ENCODE data around the gene NR3C1.

NR3C1 gene

DNA sequence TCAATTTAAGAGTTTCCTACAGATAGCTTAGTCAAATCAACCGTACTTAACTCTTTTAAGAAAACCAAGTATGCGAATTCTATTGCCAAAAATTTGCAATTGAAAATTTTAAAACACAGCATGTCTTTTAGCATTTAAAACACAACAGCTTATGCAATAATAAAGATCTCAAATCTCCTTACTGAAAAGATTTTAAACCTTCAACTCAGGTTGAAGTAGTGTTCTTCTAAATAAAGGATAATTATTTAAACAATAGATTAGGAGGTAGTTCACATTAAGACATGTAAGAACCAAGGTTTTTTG, 5.5 kb downstream of the NR3C1 start:
- no peak for DNase-seq

DNA sequence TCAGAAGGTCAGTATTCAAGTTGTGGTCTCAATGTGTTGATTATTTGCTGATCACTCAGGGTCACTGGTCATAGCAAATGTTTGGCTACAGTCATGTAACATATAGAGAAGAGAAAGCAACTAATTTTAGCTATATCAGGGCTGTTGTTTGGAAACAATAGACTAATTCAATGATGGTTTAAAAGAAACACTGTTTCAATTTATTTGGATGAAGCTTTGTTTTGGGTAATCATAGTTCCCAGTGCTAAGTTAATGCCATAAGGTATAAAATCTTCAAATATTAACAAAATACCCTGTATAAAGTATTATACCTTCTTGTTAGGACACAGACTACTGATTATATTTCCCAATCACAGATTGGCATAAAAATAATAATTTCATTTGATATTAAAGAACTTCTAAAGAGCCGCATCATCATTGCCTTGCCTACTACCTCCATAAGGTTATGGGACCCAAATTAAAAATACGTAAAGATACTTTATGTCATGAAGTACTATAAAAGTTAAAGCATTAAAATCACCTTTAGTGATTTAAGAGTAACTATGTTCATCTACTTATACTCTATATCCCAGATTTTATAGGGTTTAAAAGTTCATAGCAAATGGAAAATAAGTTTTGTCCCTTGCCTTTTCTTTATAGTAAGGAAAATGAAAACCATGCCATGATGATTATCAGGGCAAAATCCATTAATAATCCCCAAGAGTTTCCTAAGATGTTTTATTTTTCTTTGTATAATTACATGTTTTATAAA, 6.0 kb downstream of the NR3C1 start:
- no peak for DNase-seq

DNA sequence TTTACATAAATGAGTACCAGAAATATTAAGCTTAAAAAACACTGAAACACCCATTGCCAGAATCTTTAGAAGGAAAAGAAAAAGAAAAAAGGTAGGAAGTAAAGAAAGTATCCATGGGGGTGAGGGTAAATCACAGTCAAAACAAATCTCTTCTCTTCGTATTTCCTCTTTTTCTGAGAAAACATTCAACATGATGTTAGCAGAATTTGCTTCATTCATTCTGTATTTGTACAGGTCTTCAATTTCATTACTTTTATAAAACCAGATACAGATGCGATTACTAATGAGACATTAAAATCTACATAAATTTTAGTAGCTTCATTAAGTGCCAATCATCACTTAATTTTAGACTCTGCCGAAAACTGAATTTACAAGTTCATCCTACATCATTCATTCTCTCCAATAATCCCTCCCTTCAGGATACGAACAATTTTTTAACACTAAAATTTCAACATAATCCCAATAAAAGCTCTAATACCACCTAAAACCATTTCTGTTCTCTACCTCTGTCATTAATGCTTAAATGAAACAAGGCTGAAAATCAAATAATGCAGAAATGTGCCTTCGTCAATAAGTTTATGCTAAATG, 7.0 kb downstream of the NR3C1 start:
- DNase-seq = no peak

DNA sequence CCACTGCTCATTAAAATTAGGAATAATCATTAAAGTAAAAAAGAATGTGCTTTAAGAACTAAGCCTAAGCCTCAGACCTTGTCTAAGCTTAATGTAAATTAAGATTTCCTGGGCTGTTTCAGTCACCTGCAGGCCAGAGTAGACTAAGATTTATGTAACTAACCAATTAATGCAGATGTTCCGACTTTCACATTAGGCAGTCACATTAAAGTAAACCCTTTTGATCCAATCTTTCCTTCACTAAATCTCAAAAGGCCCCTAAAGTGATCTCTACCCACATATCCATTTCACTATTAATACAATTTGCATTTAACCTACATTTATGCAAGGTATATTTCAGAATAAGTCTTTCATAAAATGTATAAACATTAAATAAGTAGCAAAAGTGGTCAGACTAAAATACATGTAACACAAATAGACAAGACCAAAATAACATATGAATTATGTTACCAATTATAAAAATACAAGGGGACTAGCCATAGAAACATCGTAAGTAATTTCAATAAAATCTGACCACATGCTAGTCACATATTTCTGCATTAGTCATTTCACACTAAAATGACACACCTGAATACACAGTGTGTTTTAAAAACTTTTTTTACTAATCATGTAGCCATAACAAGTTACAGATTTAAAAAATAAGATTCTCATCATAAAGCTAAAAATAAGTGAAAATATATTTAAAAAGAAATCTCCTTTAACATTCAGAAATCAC, 7.7 kb downstream of the NR3C1 start:
- no peak for DNase-seq

DNA sequence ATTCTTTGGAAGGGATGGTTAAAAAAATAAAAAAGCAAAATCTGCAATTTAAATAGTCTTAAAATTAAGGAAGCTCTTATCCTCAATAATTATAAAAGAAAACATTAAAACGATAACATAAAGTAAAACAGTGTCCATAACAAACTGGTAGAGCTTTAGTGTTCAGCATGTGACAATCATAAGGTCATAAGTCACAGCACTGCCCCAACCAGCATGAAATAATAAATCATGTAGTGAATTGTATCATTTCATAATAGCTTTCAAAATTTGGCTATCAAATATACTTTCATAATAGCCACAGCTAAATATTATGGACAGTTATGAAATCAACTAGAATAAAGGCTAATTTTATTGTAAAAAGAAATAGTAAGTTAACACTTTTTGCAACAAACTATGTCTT, 10.0 kb downstream of the NR3C1 start:
- DNase-seq = no peak

DNA sequence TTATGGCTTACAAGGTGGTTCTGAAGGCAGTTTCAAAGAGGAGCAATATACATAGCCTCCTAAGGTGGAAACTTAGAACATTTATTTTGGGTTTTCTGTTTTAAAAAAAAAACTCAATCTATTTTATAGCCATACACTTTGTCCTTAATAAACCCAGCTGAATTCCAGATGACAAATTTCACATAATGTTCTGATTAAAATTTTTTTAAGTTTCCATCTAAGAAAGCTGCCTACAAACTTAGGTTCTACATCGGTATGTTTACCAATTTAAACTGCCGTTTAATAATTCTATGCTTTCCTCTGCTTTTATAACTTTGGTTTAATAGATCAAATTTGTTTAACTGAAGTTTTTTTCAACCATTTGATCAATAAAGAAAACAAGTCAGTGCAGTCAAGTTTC, 12.5 kb downstream of the NR3C1 start:
- peak; percentile 34 for DNase-seq

DNA sequence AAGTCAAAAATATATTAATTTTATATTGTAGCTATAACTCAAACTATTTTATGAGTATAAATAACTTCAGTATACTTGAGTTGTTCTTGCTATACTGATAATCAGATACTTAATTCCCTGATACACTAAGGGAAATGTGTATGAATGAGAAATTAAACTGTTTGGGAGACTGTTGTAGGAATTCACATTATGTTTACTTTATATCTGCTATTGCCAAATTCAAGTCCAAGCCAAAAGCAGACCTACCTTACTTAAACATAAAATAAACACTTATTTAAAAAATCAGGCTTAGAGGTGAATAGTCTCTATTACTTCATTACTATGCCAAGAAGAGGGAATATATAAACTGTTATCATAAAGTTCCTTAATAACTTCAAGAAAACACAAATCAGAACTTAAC, 13.2 kb downstream of the NR3C1 start:
- no peak for DNase-seq

DNA sequence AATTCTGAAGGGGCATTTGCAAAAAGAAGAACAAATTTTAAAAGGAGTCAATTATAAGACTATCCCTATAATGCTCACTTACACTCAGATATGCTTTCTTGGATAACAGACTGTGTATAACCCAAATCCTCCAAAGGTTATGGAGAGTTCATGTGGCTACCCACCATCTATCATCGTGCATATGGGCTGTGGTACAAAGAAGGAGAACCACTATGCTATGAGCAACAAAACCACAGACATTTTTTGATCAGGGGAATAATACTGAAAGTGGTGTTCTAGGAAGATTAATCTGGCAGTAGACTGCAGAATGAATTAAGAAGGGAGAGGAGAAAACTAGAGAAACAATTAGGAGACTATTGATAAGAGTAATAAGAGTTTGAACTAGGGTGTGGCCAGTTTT, 16.8 kb downstream of the NR3C1 start:
- DNase-seq = peak; percentile 86

DNA sequence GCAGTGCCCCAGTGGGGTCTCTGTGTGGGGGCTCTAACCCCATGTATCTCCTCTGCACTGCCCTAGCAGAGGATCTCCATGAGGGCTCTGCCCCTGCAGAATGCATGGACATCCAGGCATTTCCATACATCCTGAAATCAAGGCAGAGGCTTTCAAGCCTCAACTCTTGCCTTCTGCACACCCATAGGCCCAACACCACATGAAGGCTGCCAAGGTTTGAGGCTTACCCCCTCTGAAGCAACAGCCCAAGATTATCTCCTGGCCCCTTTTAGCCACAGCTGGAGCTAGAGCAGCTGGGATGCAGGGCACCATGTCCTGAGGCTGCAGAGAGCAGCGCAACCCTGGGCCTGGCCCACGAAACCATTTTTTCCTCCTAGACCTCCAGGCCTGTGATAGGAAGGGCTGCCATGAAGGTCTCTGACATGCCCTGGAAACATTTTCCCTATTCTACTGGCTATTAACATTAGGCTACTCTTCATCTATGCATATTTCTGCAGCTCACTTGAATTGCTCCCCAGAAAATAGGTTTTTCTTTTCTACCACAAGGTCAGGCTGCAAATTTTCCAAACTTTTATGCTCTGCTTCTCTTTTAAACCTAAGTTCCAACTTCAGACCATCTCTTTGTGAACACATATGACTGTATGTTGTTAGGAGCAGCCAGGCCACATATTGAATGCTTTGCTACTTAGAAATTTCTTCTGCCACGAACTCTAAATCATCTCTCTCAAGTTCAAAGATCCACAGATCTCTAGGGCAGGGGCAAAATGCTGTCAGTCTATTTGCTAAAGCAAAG, 18.4 kb downstream of the NR3C1 start:
- no peak for DNase-seq

DNA sequence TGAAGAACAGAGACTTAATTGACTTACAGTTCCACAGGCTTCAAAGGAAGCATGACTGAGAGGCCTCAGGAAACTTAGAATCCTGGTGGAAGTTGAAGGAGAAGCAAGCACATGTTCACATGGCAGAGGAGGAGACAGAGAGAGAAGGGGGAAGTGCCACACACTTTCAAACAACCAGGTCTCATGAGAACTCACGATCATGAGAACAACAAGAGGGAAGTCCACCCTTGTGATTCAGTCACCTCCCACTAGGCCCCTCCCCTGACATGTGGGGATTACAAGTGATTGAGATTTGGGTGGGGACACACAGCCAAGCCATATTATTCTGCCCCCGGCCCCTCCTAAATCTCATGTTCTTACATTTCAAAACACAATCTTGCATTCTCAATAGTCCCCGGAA, 19.5 kb downstream of the NR3C1 start:
- DNase-seq = no peak

DNA sequence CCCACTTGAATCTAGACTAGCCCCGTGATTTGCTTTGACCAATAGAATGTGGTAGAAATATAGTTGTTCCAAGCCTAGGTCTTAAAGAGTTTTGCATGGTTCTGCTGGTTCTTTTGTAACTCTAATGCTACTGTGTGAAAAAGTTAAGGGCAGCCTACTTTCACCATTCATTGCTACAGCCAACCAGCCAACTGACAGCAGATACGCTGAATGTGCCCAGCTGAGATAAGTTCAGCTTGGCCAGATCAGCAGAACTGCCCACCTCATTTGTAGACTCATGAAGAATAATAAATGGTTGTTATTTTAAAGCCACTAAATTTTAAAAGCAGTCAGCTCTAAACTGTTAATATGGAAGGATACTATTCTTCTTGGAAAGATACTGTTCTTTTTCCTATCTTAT, 23.9 kb downstream of the NR3C1 start:
- DNase-seq = no peak

DNA sequence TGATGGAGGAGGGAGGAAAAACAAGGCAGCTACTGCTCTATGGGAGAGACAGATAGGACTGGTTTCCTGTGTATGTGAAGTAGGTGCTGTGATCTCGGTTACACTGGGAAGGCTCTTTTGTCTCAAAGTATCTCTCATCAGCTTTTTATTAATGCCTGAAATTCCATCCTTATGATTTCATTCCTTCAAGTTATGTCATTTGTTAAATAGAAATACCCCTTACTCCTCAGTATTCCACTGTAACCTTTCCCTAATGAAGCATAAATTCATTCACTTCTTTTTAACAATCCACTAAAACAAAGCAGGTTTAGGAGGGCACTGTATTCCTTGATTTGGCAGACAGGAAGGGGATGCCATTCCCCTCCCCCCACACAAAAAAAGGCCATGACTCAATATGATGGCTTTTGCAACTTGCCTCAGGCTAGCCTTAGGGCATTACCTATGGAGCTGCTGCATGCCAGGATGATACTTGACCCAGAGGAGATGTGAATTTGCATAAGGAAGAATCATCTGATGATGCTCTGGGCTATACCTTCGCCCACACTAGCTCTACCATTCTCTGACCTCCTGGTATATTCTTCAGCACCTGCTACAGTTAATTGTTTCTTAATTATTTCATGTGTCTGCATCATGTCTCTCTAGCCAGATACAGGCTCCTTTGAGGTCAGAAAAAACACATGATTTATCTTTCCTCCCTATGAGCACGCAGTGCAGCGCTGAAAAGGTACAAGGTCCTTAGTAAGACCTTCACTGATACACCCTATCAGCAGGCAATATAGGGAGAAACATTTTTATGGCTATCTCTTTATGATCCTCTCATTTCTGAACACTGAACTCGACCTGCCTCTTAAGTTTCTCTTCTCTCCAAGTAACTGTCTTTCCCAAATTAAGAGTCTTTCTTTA, 26.3 kb downstream of the NR3C1 start:
- peak; percentile 71 for DNase-seq

DNA sequence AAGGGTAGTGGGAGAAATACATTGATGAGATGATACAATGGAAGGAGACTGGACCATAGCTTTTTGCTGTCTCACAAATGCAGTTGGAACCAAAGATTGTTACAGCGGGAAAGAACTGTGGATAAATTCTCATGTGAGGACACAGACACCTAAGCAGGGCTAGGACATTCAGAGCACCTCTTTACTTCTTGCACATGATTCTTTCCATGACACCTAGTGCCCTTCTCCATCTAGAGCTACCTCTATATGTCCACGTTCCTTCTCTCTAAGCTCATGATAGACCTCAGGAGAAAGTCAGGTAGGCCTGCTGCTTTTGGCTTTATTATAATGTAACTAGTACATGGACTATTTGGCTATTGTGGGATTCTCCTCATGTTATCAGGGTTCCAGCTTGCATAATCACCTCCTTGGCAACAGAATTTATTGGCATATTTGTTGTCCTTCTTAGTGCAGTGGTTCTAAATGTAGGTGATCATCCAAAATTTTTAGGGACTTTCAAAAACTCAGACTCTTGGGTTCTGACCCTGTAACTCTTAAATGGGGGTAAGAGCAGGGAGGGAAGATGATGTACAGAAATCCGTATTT, 27.2 kb downstream of the NR3C1 start:
- DNase-seq = no peak

DNA sequence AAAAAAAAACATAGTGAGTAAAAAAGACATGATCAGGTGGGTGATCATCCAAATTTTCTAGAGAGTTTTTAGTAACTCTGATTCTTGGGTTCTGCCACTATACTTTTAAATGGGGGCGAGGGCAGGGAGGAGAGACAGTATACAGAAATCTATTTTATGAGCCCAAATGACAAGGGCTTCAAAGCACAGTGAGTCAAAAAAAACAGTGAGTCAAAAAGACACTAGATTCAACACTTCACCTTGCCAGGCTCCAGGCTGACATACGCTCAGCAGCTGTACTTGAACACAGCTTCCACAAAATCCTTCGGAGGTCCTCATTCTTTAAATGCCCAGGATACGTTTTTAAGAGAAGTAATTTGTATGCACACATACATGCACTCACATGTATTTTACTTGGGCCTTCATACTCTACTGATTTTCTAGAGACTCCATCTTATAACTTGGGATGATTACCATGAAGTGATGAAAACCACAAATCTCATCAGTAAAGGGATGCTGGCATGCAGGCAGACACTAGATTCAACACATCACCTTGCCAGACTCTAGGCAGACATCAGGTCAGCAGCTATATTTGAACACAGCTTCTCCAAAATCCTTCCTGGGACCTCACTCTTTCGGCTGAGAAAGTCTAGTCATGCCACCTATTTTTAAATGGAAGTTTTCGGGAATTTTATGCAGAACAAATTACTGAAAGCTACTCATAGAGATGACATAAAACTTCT, 28.8 kb downstream of the NR3C1 start:
- peak; percentile 22 for DNase-seq

DNA sequence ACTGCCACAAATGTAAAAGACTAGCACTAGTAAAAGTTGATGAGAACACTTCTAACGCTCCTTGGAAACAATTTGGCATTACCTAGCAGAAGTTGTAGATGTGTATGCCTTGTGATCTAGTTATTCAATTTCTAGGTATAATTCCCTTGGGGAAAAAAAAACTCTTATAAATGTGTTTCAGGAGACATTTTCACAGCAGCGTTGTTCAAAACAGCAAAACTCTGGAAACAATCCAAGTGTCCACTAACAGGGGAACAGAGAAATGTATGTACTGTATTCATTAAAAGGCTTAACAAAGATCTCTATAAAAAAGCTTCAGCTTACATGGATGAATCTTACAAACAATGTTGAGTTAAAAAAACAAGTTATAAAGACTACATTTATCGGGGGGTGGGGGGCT, 30.4 kb downstream of the NR3C1 start:
- DNase-seq = no peak

DNA sequence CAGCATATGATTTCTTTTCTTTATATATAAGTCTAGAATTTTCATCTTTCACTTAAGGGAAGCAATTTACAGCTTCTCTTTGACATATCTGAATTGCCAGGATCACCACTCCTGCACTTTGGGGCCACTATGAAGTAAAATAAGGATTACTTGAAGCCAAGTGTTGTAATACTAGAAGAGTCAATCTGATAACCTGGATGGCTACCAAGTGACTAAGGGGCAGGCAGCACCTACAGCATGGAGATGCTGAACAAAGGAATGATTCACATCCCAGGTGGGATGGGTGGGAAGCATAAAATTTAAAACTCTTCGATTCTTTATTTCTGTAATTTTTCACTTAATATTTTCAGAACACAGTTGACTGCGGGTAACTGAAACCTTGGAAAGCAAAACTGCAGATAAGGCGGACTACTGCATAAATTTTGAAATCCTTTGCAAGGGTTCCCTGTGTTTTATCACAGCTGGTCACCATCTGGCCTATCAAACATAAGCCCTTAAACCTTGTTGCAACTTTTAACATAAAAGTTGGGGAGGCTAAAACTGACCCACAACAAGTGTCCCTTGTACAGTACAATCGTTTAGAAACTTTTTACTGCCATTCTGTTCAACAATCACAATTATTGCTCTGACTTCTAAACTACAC, 31.2 kb downstream of the NR3C1 start:
- DNase-seq = peak; percentile 14

DNA sequence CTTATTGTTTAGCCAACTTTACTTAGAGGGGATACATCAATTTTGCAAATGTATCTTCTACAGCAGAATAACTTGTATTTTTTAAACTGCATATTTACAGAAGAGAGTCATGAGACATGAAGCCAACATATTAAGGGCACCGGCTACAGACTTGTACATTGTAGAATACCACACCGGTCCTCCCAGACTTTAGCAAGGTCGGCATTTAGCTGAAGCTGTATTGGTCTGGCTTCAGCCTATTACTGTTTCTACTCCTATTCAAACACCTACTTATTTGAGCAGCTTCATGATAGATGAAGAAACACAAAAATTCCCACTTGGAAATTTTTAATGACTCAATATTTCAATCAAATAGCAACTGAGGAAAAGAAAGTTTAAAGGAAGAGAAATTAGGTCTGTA, 33.0 kb downstream of the NR3C1 start:
- no peak for DNase-seq

DNA sequence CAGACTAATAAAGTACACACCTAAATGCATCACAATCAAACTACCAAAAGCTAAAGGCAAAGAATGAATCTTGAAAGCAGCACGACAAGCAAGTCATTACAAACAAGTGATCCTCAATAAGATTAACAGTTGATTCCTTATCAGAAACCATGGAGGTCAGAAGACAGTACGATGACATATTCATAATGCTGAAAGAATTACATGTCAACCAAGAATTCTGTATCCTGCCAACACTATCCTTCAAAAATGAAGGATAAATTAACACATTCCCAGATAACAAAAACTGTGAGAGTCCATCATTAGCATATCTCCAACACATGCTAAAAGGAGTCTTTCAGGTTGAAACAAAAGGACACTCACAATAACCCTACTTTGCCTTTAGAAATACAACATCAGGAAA, 39.4 kb downstream of the NR3C1 start:
- DNase-seq = no peak

DNA sequence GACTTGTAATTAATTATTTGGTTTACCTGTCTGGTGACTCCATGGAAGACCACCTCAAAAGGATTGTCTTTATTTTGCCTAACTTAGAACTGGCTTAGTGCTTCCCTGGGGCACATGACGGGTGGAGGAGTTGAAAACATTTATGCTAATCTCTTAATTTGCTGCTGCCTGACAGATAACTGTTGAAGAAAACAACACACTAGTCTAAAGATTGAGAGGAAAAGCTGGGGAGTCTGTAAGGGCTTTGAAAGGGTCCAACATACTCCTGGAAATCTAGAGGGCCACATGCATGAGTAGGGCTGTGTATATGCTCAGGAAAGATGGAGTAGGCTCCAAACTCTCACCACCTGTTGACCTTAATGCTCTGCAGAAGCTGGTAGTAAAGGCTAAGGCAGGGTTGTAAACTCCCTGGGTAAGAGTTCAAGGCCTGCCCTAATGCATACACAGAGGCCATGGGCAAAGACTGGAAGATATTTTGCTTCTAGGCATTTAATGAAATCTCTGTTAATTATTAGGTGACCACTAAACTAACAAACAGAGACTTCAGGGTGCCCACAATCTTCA, 40.7 kb downstream of the NR3C1 start:
- DNase-seq = no peak

DNA sequence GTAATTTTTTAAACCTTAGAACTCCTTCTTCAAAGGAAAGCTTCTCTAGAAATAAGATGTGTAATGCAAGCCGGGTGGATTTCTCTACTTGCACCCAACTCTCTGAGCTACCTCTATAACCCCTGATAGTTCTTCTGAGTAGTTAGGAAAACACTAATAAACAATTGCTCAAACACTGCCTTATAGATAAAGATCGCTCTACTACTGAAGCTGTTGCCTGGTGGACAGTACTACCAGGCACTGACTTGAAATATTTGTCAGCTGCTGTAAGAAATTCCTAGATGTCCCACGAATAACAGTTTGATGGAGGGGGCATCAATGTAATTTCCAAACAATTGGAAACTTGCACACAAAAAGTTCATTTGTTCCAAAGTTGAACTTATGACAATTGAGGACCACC, 42.0 kb downstream of the NR3C1 start:
- no peak for DNase-seq
